T-helper 9 cell (primary cell): ENCODE measurements around the gene DDX1.
"Not testable (repeated sequence)": the region's sequence is repeated elsewhere in the genome, so short reads cannot be mapped to it uniquely, and the experiment has no call there.

Source experiments
- DNase-seq: peaks from one replicate; pipeline ENCODE4 v3.0.0-alpha.2; 2020

DDX1 gene

GRCh38 chr2:15617778-15618448 is 26.2 kb downstream of the DDX1 start:
- DNase-seq, result no peak

GRCh38 chr2:15618449-15618855 is 26.8 kb downstream of the DDX1 start:
- no peak for DNase-seq

- no peak for DNase-seq
Measured at GRCh38 chr2:15619076-15619475, 27.4 kb downstream of the DDX1 start.

GRCh38 chr2:15619510-15619909 is 27.8 kb downstream of the DDX1 start:
- no peak for DNase-seq

GRCh38 chr2:15619938-15620337 is 28.3 kb downstream of the DDX1 start:
- DNase-seq, result no peak

GRCh38 chr2:15620340-15620739 is 28.7 kb downstream of the DDX1 start:
- no peak for DNase-seq

GRCh38 chr2:15620857-15621471 is 29.3 kb downstream of the DDX1 start:
- no peak for DNase-seq

GRCh38 chr2:15621472-15621870 is 29.8 kb downstream of the DDX1 start:
- DNase-seq, result not testable (repeated sequence)

GRCh38 chr2:15622214-15622613 is 30.5 kb downstream of the DDX1 start:
- DNase-seq, result no peak

GRCh38 chr2:15622614-15623480 is 31.2 kb downstream of the DDX1 start:
- DNase-seq, result no peak

GRCh38 chr2:15623481-15623796 is 31.8 kb downstream of the DDX1 start:
- no peak for DNase-seq

- DNase-seq, result no peak
Measured at GRCh38 chr2:15623898-15624541, 32.4 kb downstream of the DDX1 start.

- no peak for DNase-seq
Measured at GRCh38 chr2:15624903-15625302, 33.2 kb downstream of the DDX1 start.

GRCh38 chr2:15625344-15626036 is 33.8 kb downstream of the DDX1 start:
- no peak for DNase-seq

- DNase-seq, result no peak
Measured at GRCh38 chr2:15626126-15626525, 34.5 kb downstream of the DDX1 start.

GRCh38 chr2:15626967-15627366 is 35.3 kb downstream of the DDX1 start:
- DNase-seq, result no peak

GRCh38 chr2:15627817-15628684 is 36.4 kb downstream of the DDX1 start:
- DNase-seq, result no peak

GRCh38 chr2:15628899-15629855 is 37.5 kb downstream of the DDX1 start:
- no peak for DNase-seq

GRCh38 chr2:15630121-15630977 is 38.7 kb downstream of the DDX1 start:
- DNase-seq, result no peak
